Loucy (cell line): ENCODE measurements around the gene SAP25.
"Not testable (repeated sequence)": the region's sequence is repeated elsewhere in the genome, so short reads cannot be mapped to it uniquely, and the experiment has no call there.

Experiments used
- H2AFZ ChIP-seq: fragments of 200-600 bp; sonication (generic); 2 replicates; pipeline ENCODE4 v1.6.0; 2016; ENCODE audit warnings: antibody characterized with exemption, mild to moderate bottlenecking, low read length, moderate library complexity
- H3F3A ChIP-seq: fragments of 200-600 bp; 2 replicates; pipeline ENCODE4 v1.6.0; 2016; ENCODE audit warnings: antibody characterized with exemption, low read depth, mild to moderate bottlenecking
- H3K27me3 ChIP-seq: fragments of 200-600 bp; sonication (generic); 2 replicates; pipeline ENCODE4 v1.6.1; 2014; ENCODE audit warnings: low read length, mild to moderate bottlenecking; ENCODE audit not compliant: insufficient read depth, poor library complexity, severe bottlenecking
- H3K36me3 ChIP-seq: fragments of 200-600 bp; sonication (generic); 2 replicates; pipeline ENCODE4 v1.6.1; 2016; ENCODE audit warnings: low read length; ENCODE audit not compliant: insufficient read depth
- H3K4me1 ChIP-seq: fragments of 200-600 bp; sonication (generic); 2 replicates; pipeline ENCODE4 v1.5.1; 2014; ENCODE audit warnings: low read length, mild to moderate bottlenecking; ENCODE audit not compliant: insufficient read depth, poor library complexity, severe bottlenecking
- H3K4me2 ChIP-seq: fragments of 200-600 bp; sonication (generic); 2 replicates; pipeline ENCODE4 v1.6.0; 2014; ENCODE audit warnings: antibody characterized with exemption, low read length, low read depth, mild to moderate bottlenecking; ENCODE audit not compliant: poor library complexity, severe bottlenecking
- H3K4me3 ChIP-seq: fragments of 200-600 bp; sonication (generic); 2 replicates; pipeline ENCODE4 v1.5.1; 2014; ENCODE audit warnings: low read length, mild to moderate bottlenecking, mixed read lengths; ENCODE audit not compliant: poor library complexity, severe bottlenecking
- H3K79me2 ChIP-seq: fragments of 200-600 bp; sonication (generic); 2 replicates; pipeline ENCODE4 v1.6.1; 2014; ENCODE audit warnings: low read length; ENCODE audit not compliant: insufficient read depth
- H3K9ac ChIP-seq: fragments of 200-600 bp; sonication (generic); 2 replicates; pipeline ENCODE4 v1.6.0; 2014; ENCODE audit warnings: mild to moderate bottlenecking, low read depth, low read length, moderate library complexity; ENCODE audit not compliant: poor library complexity, severe bottlenecking
- H3K9me2 ChIP-seq: fragments of 200-600 bp; sonication (generic); replicated peaks from 2 replicates; pipeline ENCODE4 v1.6.1; 2016; ENCODE audit warnings: low read depth, low read length, mixed read lengths
- H3K9me3 ChIP-seq: fragments of 200-600 bp; sonication (generic); 2 replicates; pipeline ENCODE4 v1.6.1; 2014; ENCODE audit warnings: mild to moderate bottlenecking, antibody characterized with exemption, low read length, low read depth; ENCODE audit not compliant: insufficient read depth
- H4K20me1 ChIP-seq: fragments of 200-600 bp; sonication (generic); 2 replicates; pipeline ENCODE4 v1.6.0; 2014; ENCODE audit warnings: antibody characterized with exemption, low read length, mild to moderate bottlenecking; ENCODE audit not compliant: insufficient read depth, poor library complexity, severe bottlenecking
- EZH2phosphoT487 ChIP-seq: fragments of 200-600 bp; IDR thresholded peaks from 2 replicates; pipeline ENCODE4 v1.6.1; 2018; ENCODE audit warnings: antibody characterized with exemption, mild to moderate bottlenecking, moderate library complexity, borderline replicate concordance
- TF ChIP-seq, protein P1 (sequence below): fragments of 200-600 bp; sonication (generic); conservative IDR thresholded peaks from 2 replicates; pipeline ENCODE4 v1.5.1; 2014; ENCODE audit warnings: mild to moderate bottlenecking, antibody characterized with exemption, low read length

The SAP25 gene

GRCh38 chr7:100544967-100545359 lies 28.7 kb downstream of the SAP25 start:
- Histone ChIP-seq H3K36me3 (no peaks in the 10 kb centered on the region; the same call in 1 of the 2 replicates), H3K4me2 (peak overlapping the region; percentile 37), H3K27me3 (no peaks in the 10 kb centered on the region), H3K79me2 (peaks cover 22% of the 10 kb centered on the region), H3K9me3 (no peaks in the 10 kb centered on the region), H2AFZ (no peak overlapping the region), H3K9ac (peak overlapping the region; percentile 9), H3K4me3 (no peak overlapping the region), H3K4me1 (peaks cover 52% of the 10 kb centered on the region), H4K20me1 (no peaks in the 10 kb centered on the region), H3K9me2 (no peaks in the 10 kb centered on the region), H3F3A (no peaks in the 10 kb centered on the region)
- TF ChIP-seq, protein P1, sequence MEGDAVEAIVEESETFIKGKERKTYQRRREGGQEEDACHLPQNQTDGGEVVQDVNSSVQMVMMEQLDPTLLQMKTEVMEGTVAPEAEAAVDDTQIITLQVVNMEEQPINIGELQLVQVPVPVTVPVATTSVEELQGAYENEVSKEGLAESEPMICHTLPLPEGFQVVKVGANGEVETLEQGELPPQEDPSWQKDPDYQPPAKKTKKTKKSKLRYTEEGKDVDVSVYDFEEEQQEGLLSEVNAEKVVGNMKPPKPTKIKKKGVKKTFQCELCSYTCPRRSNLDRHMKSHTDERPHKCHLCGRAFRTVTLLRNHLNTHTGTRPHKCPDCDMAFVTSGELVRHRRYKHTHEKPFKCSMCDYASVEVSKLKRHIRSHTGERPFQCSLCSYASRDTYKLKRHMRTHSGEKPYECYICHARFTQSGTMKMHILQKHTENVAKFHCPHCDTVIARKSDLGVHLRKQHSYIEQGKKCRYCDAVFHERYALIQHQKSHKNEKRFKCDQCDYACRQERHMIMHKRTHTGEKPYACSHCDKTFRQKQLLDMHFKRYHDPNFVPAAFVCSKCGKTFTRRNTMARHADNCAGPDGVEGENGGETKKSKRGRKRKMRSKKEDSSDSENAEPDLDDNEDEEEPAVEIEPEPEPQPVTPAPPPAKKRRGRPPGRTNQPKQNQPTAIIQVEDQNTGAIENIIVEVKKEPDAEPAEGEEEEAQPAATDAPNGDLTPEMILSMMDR: no peak
- TF ChIP-seq EZH2phosphoT487: no peak

- no peak overlapping the region for H3K9ac ChIP-seq
- peaks cover 53% of the 10 kb centered on the region for H3K4me1 ChIP-seq
- no peaks in the 10 kb centered on the region for H3K9me3 ChIP-seq
- no peaks in the 10 kb centered on the region for H3K9me2 ChIP-seq
- no peaks in the 10 kb centered on the region for H3F3A ChIP-seq
- no peaks in the 10 kb centered on the region; the same call in 1 of the 2 replicates for H3K36me3 ChIP-seq
- no peaks in the 10 kb centered on the region for H4K20me1 ChIP-seq
- H3K4me3 ChIP-seq: no peak overlapping the region
- peaks cover 27% of the 10 kb centered on the region for H3K79me2 ChIP-seq
- H3K27me3 ChIP-seq: no peaks in the 10 kb centered on the region
- TF ChIP-seq EZH2phosphoT487: no peak
- TF ChIP-seq, protein P1: no peak
- peak overlapping the region; percentile 14 for H3K4me2 ChIP-seq
- no peak overlapping the region for H2AFZ ChIP-seq
These were observed 29.3 kb downstream of the SAP25 start for GRCh38 chr7:100544386-100544785.

- Histone ChIP-seq H3K4me1 (peaks cover 53% of the 10 kb centered on the region), H3K27me3 (no peaks in the 10 kb centered on the region), H3K36me3 (no peaks in the 10 kb centered on the region; the same call in 1 of the 2 replicates), H3F3A (no peaks in the 10 kb centered on the region), H3K79me2 (peaks cover 27% of the 10 kb centered on the region), H3K9ac (no peak overlapping the region), H3K9me2 (no peaks in the 10 kb centered on the region), H3K4me3 (no peak overlapping the region), H4K20me1 (no peaks in the 10 kb centered on the region), H3K4me2 (peak overlapping the region; percentile 14), H2AFZ (no peak overlapping the region), H3K9me3 (no peaks in the 10 kb centered on the region)
- no peak for TF ChIP-seq EZH2phosphoT487
- TF ChIP-seq, protein P1: no peak
These were observed 30.1 kb downstream of the SAP25 start for GRCh38 chr7:100543586-100543985.

DNA sequence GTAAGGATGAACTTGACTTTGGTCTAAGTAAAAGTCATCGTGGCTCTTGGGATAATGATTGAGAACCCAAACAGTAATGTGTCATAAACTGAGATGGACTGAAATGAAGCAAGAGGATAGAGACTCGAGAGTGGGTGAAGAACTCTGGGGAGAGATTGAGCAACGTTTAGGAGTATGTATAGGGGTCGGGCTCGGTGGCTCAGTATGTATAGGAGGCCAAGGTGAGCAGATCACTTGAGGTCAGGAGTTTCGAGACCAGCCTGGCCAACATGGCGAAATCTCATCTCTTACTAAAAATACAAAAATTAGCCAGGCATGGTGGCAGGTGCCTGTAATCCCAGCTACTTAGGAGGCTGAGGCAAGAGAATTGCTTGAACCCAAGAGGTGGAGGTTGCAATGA lies 32.4 kb downstream of the SAP25 start:
- Histone ChIP-seq H3K4me2 (peak overlapping the region; percentile 15), H3K4me1 (peaks cover 48% of the 10 kb centered on the region)
- H2AFZ ChIP-seq: not testable (repeated sequence)

More for the DNA sequence above, 32.4 kb downstream of the SAP25 start:
- not testable (repeated sequence) for H3K9ac ChIP-seq, H3K27me3 ChIP-seq, H3K9me3 ChIP-seq, H3K36me3 ChIP-seq, H3K4me3 ChIP-seq, H3K9me2 ChIP-seq, H4K20me1 ChIP-seq, H3F3A ChIP-seq
- H3K79me2 ChIP-seq: peaks cover 16% of the 10 kb centered on the region
